ENCODE results near the gene HRH1. TPM values are rescaled to one million over a fixed set of nuclear protein-coding genes. Genes with fewer than 3 reads are reported as not detected.
"Not testable (repeated sequence)": the region's sequence is repeated elsewhere in the genome, so short reads cannot be mapped to it uniquely, and the experiment has no call there.

HRH1 gene
- total and polyA plus RNA-seq, 9 donors, result 3.4 to 24.1 (median 6.0) TPM

- Histone ChIP-seq H3K9me3 (no peaks in the 10 kb centered on the region), H3K36me3 (no peaks in the 10 kb centered on the region), H3K27me3 (no peaks in the 10 kb centered on the region), H3K4me1 (ENCODE audit: insufficient read depth) (peaks cover 20% of the 10 kb centered on the region), H3K27ac (peak overlapping the region in 1 of 2 donors; percentile 47), H3K4me3 (no peak overlapping the region)
- no peak for TF ChIP-seq POLR2A (IDR thresholded peaks at IDR 0.05)
- TF ChIP-seq CTCF (IDR thresholded peaks at IDR 0.05), result no peak
- TF ChIP-seq EP300 (IDR thresholded peaks at IDR 0.05), result no peak
- WGBS, 3 donors, result 64 to 69% (median 66%) methylated on average over 8 of the region's 8 CpGs
- intact Hi-C loops (cut with DNase I), result no loop called here
- no peak for DNase-seq
These were observed 11.2 kb downstream of the HRH1 start for GRCh38 chr3:11165476-11165875.

DNA sequence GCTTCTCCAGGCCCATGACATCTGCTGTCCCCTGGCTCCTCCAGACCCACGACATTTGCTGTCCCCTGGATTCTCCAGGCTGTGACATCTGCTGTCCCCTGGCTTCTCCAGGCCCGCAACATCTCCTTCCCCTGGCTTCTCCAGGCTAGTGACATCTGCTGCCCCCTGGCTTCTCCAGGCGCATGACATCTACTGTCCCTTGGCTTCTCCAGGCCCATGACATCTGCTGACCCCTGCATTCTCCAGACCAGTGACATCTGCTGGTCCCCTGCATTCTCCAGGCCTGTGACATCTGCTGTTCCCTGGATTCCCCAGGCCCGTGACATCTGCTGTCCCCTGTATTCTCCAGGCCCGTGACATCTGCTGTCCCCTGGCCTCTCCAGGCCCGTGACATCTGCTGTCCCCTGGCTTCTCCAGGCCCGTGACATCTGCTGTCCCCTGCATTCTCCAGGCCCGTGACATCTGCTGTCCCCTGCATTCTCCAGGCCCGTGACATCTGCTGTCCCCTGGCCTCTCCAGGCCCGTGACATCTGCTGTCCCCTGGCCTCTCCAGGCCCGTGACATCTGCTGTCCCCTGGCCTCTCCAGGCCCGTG is 12.6 kb downstream of the HRH1 start:
- not testable (repeated sequence) for DNase-seq, H3K27ac ChIP-seq

DNA sequence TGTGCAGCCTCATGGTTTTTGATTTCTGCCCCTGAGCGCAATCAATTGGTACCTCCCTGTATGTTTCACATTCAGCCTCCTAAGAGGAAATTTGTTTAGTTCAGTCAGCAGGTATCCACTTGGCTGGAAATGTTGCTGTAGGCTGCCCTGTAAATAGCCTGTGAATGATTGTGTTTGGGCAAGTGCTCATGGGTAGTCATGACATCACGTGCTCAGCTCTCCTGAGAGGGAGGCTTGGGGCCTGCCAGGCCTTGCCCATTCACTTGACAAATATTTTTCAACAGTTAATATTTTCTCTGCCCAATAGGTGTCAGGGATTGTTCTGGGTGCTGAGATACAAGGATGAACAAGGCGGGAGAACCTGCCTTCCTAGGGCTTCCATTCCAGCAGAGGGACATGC is 13.3 kb downstream of the HRH1 start:
- H3K9me3 ChIP-seq, result no peaks in the 10 kb centered on the region
- H3K27me3 ChIP-seq, result no peaks in the 10 kb centered on the region
- no peak for DNase-seq
- 88 to 99% (median 97%) methylated on average over 3 of the region's 3 CpGs for WGBS, 3 donors
- intact Hi-C loops (cut with DNase I), result no loop called here
- no peak for TF ChIP-seq POLR2A (IDR thresholded peaks at IDR 0.05)
- no peak for TF ChIP-seq EP300 (IDR thresholded peaks at IDR 0.05)
- no peak for TF ChIP-seq CTCF (IDR thresholded peaks at IDR 0.05)
- peaks cover 28% of the 10 kb centered on the region for H3K4me1 ChIP-seq (ENCODE audit: insufficient read depth)
- no peak overlapping the region for H3K27ac ChIP-seq
- no peak overlapping the region for H3K4me3 ChIP-seq
- no peaks in the 10 kb centered on the region for H3K36me3 ChIP-seq

More for the DNA sequence above, 12.6 kb downstream of the HRH1 start:
- H3K4me3 ChIP-seq; intact Hi-C loops (cut with DNase I); H3K27me3 ChIP-seq; H3K9me3 ChIP-seq; H3K36me3 ChIP-seq: not testable (repeated sequence)
- 90 to 97% (median 95%) methylated on average over 9 to 12 of the region's 12 CpGs for WGBS, 3 donors
- H3K4me1 ChIP-seq (ENCODE audit: insufficient read depth), result peaks cover 30% of the 10 kb centered on the region

- 92 to 95% (median 92%) methylated on average over 12 to 13 of the region's 13 CpGs for WGBS, 3 donors
These were observed 14.1 kb downstream of the HRH1 start for GRCh38 chr3:11168406-11168805.

More at GRCh38 chr3:11168406-11168805, 14.1 kb downstream of the HRH1 start:
- Histone ChIP-seq H3K4me3 (no peak overlapping the region), H3K9me3 (no peaks in the 10 kb centered on the region), H3K27me3 (no peaks in the 10 kb centered on the region), H3K36me3 (no peaks in the 10 kb centered on the region), H3K27ac (no peak overlapping the region), H3K4me1 (ENCODE audit: insufficient read depth) (peaks cover 26% of the 10 kb centered on the region)
- no peak for DNase-seq
- TF ChIP-seq POLR2A (IDR thresholded peaks at IDR 0.05), result no peak
- no peak for TF ChIP-seq EP300 (IDR thresholded peaks at IDR 0.05)
- TF ChIP-seq CTCF (IDR thresholded peaks at IDR 0.05), result no peak
- intact Hi-C loops (cut with DNase I), result no loop called here

Data from ovary (tissue), 9 donors.